GM12801 (cell line): ENCODE measurements around the gene MINDY4.

ENCODE experiments used
- CTCF ChIP-seq: IDR thresholded peaks from one replicate; pipeline ENCODE4 v1.5.1; 2011; ENCODE audit warnings: control low read depth; ENCODE audit not compliant: insufficient read length; ENCODE audit errors: extremely low read depth

MINDY4 gene

DNA sequence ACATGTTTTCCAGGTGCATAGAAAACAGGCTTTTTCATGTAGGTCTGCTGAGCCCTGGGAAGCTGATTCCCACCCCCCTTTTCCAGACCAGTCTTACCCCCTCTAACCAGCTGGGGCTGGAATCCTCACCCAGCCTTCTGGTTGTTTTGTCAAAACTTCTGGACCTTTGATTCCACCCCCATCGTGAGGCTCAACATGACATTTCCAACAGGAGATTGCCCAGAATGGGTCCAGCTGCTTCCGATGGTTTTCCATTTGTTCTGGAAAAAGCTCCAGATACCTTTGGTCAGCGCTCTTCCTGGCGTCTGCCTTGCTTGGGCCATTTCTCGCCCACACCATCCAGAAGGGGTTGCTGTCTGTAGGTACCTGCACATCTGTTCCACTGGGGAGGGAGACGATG is 41.5 kb downstream of the MINDY4 start:
- no peak for TF ChIP-seq CTCF

DNA sequence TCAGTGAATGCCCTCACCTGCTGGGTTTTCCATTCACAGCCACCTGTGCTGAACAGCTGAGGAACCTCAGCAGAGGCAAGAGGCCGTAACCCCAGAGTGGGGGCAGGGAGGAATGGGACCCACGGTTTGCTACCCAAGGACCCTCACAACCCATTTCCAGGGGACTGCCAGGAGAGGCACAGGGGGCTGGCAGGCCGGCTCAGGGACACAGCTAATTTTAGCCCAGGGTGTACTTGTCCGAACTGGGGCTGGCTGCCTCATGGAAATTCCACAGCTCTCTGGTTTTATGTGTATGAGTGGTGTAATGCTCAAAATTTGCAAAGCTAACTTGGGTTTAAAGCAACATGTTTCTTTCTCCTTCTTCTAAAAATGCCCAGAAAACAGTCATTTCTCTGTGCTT is 42.2 kb downstream of the MINDY4 start:
- no peak for TF ChIP-seq CTCF

GRCh38 chr7:30814700-30815387 is 43.6 kb downstream of the MINDY4 start:
- no peak for TF ChIP-seq CTCF

DNA sequence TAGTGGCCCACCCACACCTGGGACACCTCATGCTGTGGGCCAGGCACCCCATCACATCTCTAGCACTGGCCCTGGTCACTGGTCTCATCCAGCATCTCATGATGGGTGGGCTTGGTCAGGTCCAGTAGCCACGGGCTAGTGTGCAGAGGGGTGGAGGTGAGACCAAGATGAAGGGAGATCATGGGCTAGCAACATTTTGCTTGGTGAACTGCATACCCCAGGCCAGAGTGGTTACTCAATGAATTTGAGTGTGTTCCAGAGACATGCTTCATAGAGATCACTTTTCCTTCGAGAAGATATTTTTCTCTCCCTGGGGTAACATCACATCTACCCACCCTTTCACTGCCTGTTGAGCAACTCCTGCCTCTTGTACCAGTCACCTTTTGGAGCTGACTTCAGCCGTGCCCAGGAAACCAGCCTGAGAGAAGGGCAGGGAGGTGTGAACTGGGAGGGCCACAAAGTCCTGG is 44.2 kb downstream of the MINDY4 start:
- TF ChIP-seq CTCF = no peak

- no peak for TF ChIP-seq CTCF
Measured at GRCh38 chr7:30815951-30816644, 44.9 kb downstream of the MINDY4 start.

- no peak for TF ChIP-seq CTCF
Measured at GRCh38 chr7:30816645-30817370, 45.6 kb downstream of the MINDY4 start.

- no peak for TF ChIP-seq CTCF
Measured at GRCh38 chr7:30817371-30817767, 46.2 kb downstream of the MINDY4 start.
